ENCODE results near the gene STH. TPM values are rescaled to one million over a fixed set of nuclear protein-coding genes. Genes with fewer than 3 reads are reported as not detected.

Gene STH
- total and polyA plus RNA-seq, 9 of the 15 experiments (the other 6 are each of a cell fraction or from before 2014, with no cell fraction given) = not detected

GRCh38 chr17:46044286-46044928 lies 45.4 kb downstream of the STH start (continued):
- TF ChIP-seq ZNF318 (IDR thresholded peaks at IDR 0.05; ENCODE audit: borderline replicate concordance in 1 of 2, low read depth in 1 of 2) (no peak), HDAC2 (IDR thresholded peaks at IDR 0.05) (no peak), ZNF239 (CRISPR knock-in tag; IDR thresholded peaks at IDR 0.05) (no peak), NCOA1 (IDR thresholded peaks at IDR 0.05; ENCODE audit: low read depth) (no peak), ZNF311 (CRISPR knock-in tag; IDR thresholded peaks at IDR 0.05) (no peak), ZBTB7A (IDR thresholded peaks at IDR 0.05; ENCODE audit: borderline replicate concordance, control insufficient read depth, low read depth, low read length) (no peak), TBL1XR1 (IDR thresholded peaks at IDR 0.05; ENCODE audit: low read length in 2 of 2) (no peak), AFF4 (CRISPR knock-in tag; IDR thresholded peaks at IDR 0.05) (no peak), ARID3A (IDR thresholded peaks at IDR 0.05; ENCODE audit: borderline replicate concordance, low read depth, low read length) (peak; percentile 82; the same call in 1 of the 2 replicates), CHD1 (IDR thresholded peaks at IDR 0.05; ENCODE audit: low read length) (no peak), SMAD2 (IDR thresholded peaks at IDR 0.05; ENCODE audit: low read depth, low read length) (no peak), TGIF2 (CRISPR knock-in tag; IDR thresholded peaks at IDR 0.05) (no peak), BACH1 (tag; IDR thresholded peaks at IDR 0.05) (no peak), ZBTB8A (IDR thresholded peaks at IDR 0.05; ENCODE audit: partially characterized antibody) (no peak), TRIM24 (IDR thresholded peaks at IDR 0.05) (no peak)

All from K562 (cell line).